Spinal cord (tissue), 10 donors: ENCODE results near the gene OR2J1. TPM values are rescaled to one million over a fixed set of nuclear protein-coding genes. Genes with fewer than 3 reads are reported as not detected.
"Not testable (repeated sequence)": the region's sequence is repeated elsewhere in the genome, so short reads cannot be mapped to it uniquely, and the experiment has no call there.

Experiments used
- DNase-seq, 6 donors: peaks; one replicate each; pipeline versions ENCODE4 v3.0.0 to v3.0.0-alpha.2; 2013 to 2015; ENCODE audit warnings: low spot score in 6 of 6, low read depth in 4 of 6
- H3K27ac ChIP-seq: one replicate; pipeline ENCODE4 v1.5.1; 2013; ENCODE audit warnings: low read depth, low read length, control low read depth
- H3K27me3 ChIP-seq: one replicate; pipeline ENCODE4 v1.6.1; 2013; ENCODE audit warnings: low read length; ENCODE audit not compliant: control insufficient read depth, insufficient read depth
- H3K36me3 ChIP-seq: one replicate; pipeline ENCODE4 v1.6.1; 2013; ENCODE audit warnings: low read length; ENCODE audit not compliant: control insufficient read depth, insufficient read depth
- H3K4me1 ChIP-seq: one replicate; pipeline ENCODE4 v1.6.1; 2013; ENCODE audit warnings: low read length; ENCODE audit not compliant: control insufficient read depth, insufficient read depth
- H3K4me3 ChIP-seq: one replicate; pipeline ENCODE4 v1.5.1; 2013; ENCODE audit warnings: low read depth, low read length, control low read depth
- H3K9me3 ChIP-seq: one replicate; pipeline ENCODE4 v1.6.1; 2013; ENCODE audit warnings: low read length; ENCODE audit not compliant: control insufficient read depth, insufficient read depth
- WGBS: methylation state at CpG from one replicate; pipeline ENCODE4 v1.1.5; 2013; ENCODE audit warnings: missing lambda C conversion rate; ENCODE audit not compliant: insufficient coverage; 5-methylcytosine and 5-hydroxymethylcytosine counted together
- polyA plus RNA-seq, 2 donors: library from polyadenylated mRNA; unstranded; fragments of 120-200 nt; gene quantifications; one replicate each; pipeline ENCODE4 v1.2.1, GENCODE V29; 2013; ENCODE audit not compliant: insufficient read length in 2 of 2
- total RNA-seq, 2 donors: library from RNA; depleted of rRNA in 1 of 2; stranded (reverse); fragments of 120-200 nt in 1 of 2; fragments of >200 nt in 1 of 2; gene quantifications; one replicate each; pipeline versions ENCODE4 v1.2.3 to v1.2.4, GENCODE V29; 2013 to 2014
- donor health status: healthy.

OR2J1 gene
- total and polyA plus RNA-seq, 4 donors, result not detected

DNA sequence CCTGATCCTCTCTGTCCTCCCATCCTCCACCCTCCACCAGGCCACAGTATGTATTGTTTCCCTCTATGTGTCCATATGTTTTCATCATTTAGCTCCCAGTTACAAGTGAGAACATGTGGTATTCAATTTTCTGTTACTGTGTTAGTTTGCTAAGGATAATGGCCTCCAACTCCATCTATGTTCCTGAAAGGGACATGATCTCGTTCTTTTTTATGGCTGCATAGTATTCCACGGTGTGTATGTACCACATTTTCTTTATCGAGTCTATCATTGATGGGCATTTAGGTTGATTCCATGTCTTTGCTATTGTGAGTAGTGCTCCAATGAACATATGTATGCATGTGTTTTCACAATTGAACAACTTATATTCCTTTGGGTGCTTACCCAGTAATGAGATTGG is 50.2 kb downstream of the OR2J1 start:
- H3K4me1 ChIP-seq, H3K36me3 ChIP-seq, DNase-seq, H3K27me3 ChIP-seq, H3K9me3 ChIP-seq, H3K4me3 ChIP-seq, H3K27ac ChIP-seq: not testable (repeated sequence)
- no CpG with 5 or more reads among the region's 3 CpGs for WGBS

Other genes starting within 250 kb of the OR2J1 start
- gene TRIM27, start 175.5 kb upstream of the OR2J1 start, total RNA-seq, result 10 to 100 TPM; 61.7 to 70.4 TPM
- gene TRIM27, start 175.5 kb upstream of the OR2J1 start, polyA plus RNA-seq, result 10 to 100 TPM; 56.5 to 72.2 TPM
- 1 to 10 TPM; 3.1 to 5.6 TPM for gene ZNF311, start 94.2 kb upstream of the OR2J1 start, total RNA-seq
- gene ZNF311, start 94.2 kb upstream of the OR2J1 start, polyA plus RNA-seq, result 1 to 10 TPM; 6.9 TPM
- gene OR2W1, start 54.3 kb upstream of the OR2J1 start, total RNA-seq, result not detected
- gene OR2W1, start 54.3 kb upstream of the OR2J1 start, polyA plus RNA-seq, result not detected
- gene OR2B3, start 12.2 kb upstream of the OR2J1 start, total RNA-seq, result not detected
- not detected for gene OR2B3, start 12.2 kb upstream of the OR2J1 start, polyA plus RNA-seq
- gene OR2J3, start 8.6 kb downstream of the OR2J1 start, total RNA-seq, result under 1 TPM; 0.10 to 0.11 TPM
- gene OR2J3, start 8.6 kb downstream of the OR2J1 start, polyA plus RNA-seq, result not detected
- gene OR2J2, start 71.4 kb downstream of the OR2J1 start, total RNA-seq, result under 1 TPM; 0.11 to 0.40 TPM
- not detected for gene OR2J2, start 71.4 kb downstream of the OR2J1 start, polyA plus RNA-seq
- under 1 TPM in 1 of 2 donors, not detected in 1; 0.40 TPM for gene OR14J1, start 202.2 kb downstream of the OR2J1 start, total RNA-seq
- under 1 TPM; 0.06 to 0.08 TPM for gene OR14J1, start 202.2 kb downstream of the OR2J1 start, polyA plus RNA-seq